Measurements from ENCODE around the gene MAP2K7.

Gene MAP2K7

DNA sequence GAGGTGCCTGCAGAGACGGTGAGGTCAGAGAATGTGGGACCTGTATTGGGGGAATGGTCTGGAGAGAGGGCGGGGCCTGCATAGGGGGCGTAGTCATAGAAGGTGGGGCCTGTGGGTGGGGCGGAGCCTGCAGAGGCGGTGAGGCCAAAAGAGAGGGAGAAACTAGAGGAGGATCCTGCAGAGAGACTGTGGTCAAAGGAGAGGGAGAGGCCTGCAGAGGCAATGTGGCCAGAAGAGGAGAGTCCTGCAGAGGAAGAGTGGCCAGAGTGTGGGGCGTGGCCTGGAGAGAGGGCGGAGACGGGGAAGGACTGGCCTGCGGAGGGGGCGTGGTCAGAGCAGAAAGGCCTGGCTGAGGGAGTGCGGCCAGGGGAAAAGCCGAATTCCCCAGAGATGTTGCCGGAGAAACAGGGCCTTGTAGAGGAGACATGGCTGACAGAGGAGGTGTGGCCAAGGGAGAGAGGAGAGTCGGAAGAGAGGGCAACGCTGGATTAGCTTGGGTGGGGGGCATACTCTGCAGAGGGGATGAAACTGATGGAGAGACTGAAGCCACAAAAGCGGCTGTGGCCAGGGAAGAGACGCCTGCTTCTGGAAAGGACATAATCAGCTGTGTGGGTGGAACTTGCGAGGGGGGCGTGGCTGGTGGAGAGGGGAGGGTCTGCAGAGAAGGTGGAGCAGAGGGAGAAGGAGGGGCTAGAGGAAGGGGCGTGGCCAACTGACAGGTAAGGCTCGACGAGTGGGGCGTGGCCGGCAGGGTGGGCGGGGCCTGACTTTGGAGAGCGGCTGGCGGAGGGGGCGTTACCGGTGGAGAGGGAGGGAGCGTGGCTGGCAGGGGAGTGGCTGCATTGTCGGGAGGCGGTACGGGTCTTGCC, 32.0 kb upstream of the MAP2K7 start:
- CTCF ChIA-PET: interaction anchor here (0.6 to 1.6 kb wide), 4 partner anchors 11 to 356 kb away, joined by 3 to 4 read pairs (median 4); no protein-coding TSS in a partner anchor
- no peaks in the 10 kb centered on the region for H3K36me3 ChIP-seq (ENCODE audit: control insufficient read depth in 2 of 2, insufficient read depth in 1 of 2, low read length in 2 of 2)
- H3K4me1 ChIP-seq (ENCODE audit: control insufficient read depth, insufficient read depth, low read length): peaks cover 6% of the 10 kb centered on the region
- POLR2A ChIA-PET: interaction anchor here (0.6 to 2.5 kb wide), 6 partner anchors 12 to 53 kb away, joined by 3 to 15 read pairs (median 5); partner anchors contain the start of genes LRRC8E, MAP2K7 and SNAPC2
- peak overlapping the region; percentile 12; the same call in 1 of the 2 replicates for H3K4me3 ChIP-seq (ENCODE audit: low read depth, low read length)
- peak overlapping the region; percentile 56 for H3K27ac ChIP-seq (ENCODE audit: extremely low read depth, low read depth, low read length)
- H3K9me3 ChIP-seq (ENCODE audit: control insufficient read depth, insufficient read depth, low read depth, low read length): no peaks in the 10 kb centered on the region
- TF ChIP-seq ZNF324 (tag by site-specific recombination; IDR thresholded peaks at IDR 0.05) (0 out of 2 replicates have a peak, but pooled peaks have one; percentile 10), ZNF274 (IDR thresholded peaks at IDR 0.05; ENCODE audit: low read length) (no peak), ZNF274 (tag by site-specific recombination; IDR thresholded peaks at IDR 0.05; ENCODE audit: borderline replicate concordance) (no peak), ZNF571 (tag by site-specific recombination; IDR thresholded peaks at IDR 0.05) (no peak), ZNF596 (tag by site-specific recombination; IDR thresholded peaks at IDR 0.05) (no peak), IKZF3 (tag by site-specific recombination; IDR thresholded peaks at IDR 0.05) (peak; percentile 88), KLF16 (tag by site-specific recombination; IDR thresholded peaks at IDR 0.05) (peak; percentile 75), ZBTB7A (tag by site-specific recombination; IDR thresholded peaks at IDR 0.05; ENCODE audit: low read depth) (no peak), BCL11A (tag by site-specific recombination; IDR thresholded peaks at IDR 0.05; ENCODE audit: low read depth) (peak; percentile 42; the same call in 1 of the 2 replicates), ZFP37 (tag by site-specific recombination; IDR thresholded peaks at IDR 0.05) (no peak), BCL11B (tag by site-specific recombination; IDR thresholded peaks at IDR 0.05; ENCODE audit: low read depth) (peak; percentile 91), KLF10 (tag by site-specific recombination; IDR thresholded peaks at IDR 0.05) (peak; percentile 84), ZNF776 (tag by site-specific recombination; IDR thresholded peaks at IDR 0.05; ENCODE audit: borderline replicate concordance) (no peak), ZNF629 (tag by site-specific recombination; IDR thresholded peaks at IDR 0.05) (0 out of 2 replicates have a peak, but pooled peaks have one; percentile 41), ZNF354C (tag by site-specific recombination; IDR thresholded peaks at IDR 0.05; ENCODE audit: borderline replicate concordance, low read depth) (no peak), EGR2 (tag by site-specific recombination; IDR thresholded peaks at IDR 0.05; ENCODE audit: low read depth) (peak; percentile 74), ZNF2 (tag by site-specific recombination; IDR thresholded peaks at IDR 0.05) (no peak; the same call in 1 of the 2 replicates), ZNF501 (tag by site-specific recombination; IDR thresholded peaks at IDR 0.05) (no peak), ZNF266 (tag by site-specific recombination; IDR thresholded peaks at IDR 0.05; ENCODE audit: low read depth) (no peak), ZBTB21 (tag by site-specific recombination; IDR thresholded peaks at IDR 0.05) (no peak), ZNF530 (tag by site-specific recombination; IDR thresholded peaks at IDR 0.05; ENCODE audit: low read depth) (no peak)
- TF ChIP-seq, protein P1, sequence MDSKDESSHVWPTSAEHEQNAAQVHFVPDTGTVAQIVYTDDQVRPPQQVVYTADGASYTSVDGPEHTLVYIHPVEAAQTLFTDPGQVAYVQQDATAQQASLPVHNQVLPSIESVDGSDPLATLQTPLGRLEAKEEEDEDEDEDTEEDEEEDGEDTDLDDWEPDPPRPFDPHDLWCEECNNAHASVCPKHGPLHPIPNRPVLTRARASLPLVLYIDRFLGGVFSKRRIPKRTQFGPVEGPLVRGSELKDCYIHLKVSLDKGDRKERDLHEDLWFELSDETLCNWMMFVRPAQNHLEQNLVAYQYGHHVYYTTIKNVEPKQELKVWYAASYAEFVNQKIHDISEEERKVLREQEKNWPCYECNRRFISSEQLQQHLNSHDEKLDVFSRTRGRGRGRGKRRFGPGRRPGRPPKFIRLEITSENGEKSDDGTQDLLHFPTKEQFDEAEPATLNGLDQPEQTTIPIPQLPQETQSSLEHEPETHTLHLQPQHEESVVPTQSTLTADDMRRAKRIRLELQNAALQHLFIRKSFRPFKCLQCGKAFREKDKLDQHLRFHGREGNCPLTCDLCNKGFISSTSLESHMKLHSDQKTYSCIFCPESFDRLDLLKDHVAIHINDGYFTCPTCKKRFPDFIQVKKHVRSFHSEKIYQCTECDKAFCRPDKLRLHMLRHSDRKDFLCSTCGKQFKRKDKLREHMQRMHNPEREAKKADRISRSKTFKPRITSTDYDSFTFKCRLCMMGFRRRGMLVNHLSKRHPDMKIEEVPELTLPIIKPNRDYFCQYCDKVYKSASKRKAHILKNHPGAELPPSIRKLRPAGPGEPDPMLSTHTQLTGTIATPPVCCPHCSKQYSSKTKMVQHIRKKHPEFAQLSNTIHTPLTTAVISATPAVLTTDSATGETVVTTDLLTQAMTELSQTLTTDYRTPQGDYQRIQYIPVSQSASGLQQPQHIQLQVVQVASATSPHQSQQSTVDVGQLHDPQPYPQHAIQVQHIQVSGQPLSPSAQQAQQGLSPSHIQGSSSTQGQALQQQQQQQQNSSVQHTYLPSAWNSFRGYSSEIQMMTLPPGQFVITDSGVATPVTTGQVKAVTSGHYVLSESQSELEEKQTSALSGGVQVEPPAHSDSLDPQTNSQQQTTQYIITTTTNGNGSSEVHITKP (tag by site-specific recombination; IDR thresholded peaks at IDR 0.05): 0 out of 2 replicates have a peak, but pooled peaks have one; percentile 32
- TF ChIP-seq, protein P2, sequence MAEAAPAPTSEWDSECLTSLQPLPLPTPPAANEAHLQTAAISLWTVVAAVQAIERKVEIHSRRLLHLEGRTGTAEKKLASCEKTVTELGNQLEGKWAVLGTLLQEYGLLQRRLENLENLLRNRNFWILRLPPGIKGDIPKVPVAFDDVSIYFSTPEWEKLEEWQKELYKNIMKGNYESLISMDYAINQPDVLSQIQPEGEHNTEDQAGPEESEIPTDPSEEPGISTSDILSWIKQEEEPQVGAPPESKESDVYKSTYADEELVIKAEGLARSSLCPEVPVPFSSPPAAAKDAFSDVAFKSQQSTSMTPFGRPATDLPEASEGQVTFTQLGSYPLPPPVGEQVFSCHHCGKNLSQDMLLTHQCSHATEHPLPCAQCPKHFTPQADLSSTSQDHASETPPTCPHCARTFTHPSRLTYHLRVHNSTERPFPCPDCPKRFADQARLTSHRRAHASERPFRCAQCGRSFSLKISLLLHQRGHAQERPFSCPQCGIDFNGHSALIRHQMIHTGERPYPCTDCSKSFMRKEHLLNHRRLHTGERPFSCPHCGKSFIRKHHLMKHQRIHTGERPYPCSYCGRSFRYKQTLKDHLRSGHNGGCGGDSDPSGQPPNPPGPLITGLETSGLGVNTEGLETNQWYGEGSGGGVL (tag by site-specific recombination; IDR thresholded peaks at IDR 0.05): 0 out of 2 replicates have a peak, but pooled peaks have one; percentile 18
- TF ChIP-seq, protein P3, sequence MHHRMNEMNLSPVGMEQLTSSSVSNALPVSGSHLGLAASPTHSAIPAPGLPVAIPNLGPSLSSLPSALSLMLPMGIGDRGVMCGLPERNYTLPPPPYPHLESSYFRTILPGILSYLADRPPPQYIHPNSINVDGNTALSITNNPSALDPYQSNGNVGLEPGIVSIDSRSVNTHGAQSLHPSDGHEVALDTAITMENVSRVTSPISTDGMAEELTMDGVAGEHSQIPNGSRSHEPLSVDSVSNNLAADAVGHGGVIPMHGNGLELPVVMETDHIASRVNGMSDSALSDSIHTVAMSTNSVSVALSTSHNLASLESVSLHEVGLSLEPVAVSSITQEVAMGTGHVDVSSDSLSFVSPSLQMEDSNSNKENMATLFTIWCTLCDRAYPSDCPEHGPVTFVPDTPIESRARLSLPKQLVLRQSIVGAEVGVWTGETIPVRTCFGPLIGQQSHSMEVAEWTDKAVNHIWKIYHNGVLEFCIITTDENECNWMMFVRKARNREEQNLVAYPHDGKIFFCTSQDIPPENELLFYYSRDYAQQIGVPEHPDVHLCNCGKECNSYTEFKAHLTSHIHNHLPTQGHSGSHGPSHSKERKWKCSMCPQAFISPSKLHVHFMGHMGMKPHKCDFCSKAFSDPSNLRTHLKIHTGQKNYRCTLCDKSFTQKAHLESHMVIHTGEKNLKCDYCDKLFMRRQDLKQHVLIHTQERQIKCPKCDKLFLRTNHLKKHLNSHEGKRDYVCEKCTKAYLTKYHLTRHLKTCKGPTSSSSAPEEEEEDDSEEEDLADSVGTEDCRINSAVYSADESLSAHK (tag by site-specific recombination; IDR thresholded peaks at IDR 0.05): no peak
- TF ChIP-seq, protein P4, sequence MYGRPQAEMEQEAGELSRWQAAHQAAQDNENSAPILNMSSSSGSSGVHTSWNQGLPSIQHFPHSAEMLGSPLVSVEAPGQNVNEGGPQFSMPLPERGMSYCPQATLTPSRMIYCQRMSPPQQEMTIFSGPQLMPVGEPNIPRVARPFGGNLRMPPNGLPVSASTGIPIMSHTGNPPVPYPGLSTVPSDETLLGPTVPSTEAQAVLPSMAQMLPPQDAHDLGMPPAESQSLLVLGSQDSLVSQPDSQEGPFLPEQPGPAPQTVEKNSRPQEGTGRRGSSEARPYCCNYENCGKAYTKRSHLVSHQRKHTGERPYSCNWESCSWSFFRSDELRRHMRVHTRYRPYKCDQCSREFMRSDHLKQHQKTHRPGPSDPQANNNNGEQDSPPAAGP (tag by site-specific recombination; IDR thresholded peaks at IDR 0.05): no peak; the same call in 1 of the 2 replicates
- TF ChIP-seq, protein P5, sequence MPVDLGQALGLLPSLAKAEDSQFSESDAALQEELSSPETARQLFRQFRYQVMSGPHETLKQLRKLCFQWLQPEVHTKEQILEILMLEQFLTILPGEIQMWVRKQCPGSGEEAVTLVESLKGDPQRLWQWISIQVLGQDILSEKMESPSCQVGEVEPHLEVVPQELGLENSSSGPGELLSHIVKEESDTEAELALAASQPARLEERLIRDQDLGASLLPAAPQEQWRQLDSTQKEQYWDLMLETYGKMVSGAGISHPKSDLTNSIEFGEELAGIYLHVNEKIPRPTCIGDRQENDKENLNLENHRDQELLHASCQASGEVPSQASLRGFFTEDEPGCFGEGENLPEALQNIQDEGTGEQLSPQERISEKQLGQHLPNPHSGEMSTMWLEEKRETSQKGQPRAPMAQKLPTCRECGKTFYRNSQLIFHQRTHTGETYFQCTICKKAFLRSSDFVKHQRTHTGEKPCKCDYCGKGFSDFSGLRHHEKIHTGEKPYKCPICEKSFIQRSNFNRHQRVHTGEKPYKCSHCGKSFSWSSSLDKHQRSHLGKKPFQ (tag by site-specific recombination; IDR thresholded peaks at IDR 0.05): no peak

All from HEK293 (cell line).